ENCODE measurements around the gene NDST3.

DNA sequence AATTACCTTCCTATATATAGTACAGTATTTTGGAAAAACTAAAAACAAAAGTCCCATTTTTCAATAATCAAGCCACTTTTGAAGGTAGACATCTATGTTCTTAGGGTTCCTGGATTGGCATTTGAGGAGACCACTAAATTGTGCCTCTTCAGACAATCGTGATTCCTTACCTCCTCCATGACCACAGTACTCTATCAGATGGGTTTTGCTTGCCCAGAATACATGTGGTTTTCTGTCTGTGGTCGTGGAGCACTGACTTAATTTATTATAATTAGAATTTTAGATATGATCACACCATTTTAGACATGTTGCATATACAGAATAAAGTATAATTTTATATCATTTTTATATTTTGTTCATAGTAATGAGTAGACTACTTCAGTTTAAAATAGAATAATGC, 67.9 kb downstream of the NDST3 start:
- TF ChIP-seq POLR2AphosphoS5 (IDR thresholded peaks at IDR 0.05) (no peak), CTCF (IDR thresholded peaks at IDR 0.05) (no peak)

Measured in esophagus muscularis mucosa (tissue), 3 donors.